Activated CD4-positive, alpha-beta T cell treated with anti-CD3 and anti-CD28 coated beads, Interleukin-2, amount 50 U/mL, for 16 hours (primary cell): ENCODE data around the gene CFLAR.
"Not testable (repeated sequence)": the region's sequence is repeated elsewhere in the genome, so short reads cannot be mapped to it uniquely, and the experiment has no call there.

Experiments used
- DNase-seq: peaks from one replicate; pipeline ENCODE4 v3.0.0-alpha.2; 2020

CFLAR gene

GRCh38 chr2:201116115-201116958, at the start of gene CFLAR:
CFLAR (plus strand) TSS chr2:201116164; CDS start chr2:201129866, 13,702 bp downstream.
- peak; percentile 90 for DNase-seq

GRCh38 chr2:201070948-201071478, 45.0 kb upstream of the CFLAR start:
- peak; percentile 14 for DNase-seq

GRCh38 chr2:201071479-201072200, 44.3 kb upstream of the CFLAR start, which contains the start of the genes HYCC2 and NDUFB3:
HYCC2 (minus strand) TSS chr2:201071671; CDS start chr2:201024009, 47,662 bp downstream.
NDUFB3 (plus strand) TSS chr2:201072001; CDS start chr2:201078883, 6,882 bp downstream.
- peak; percentile 96 for DNase-seq

- DNase-seq: no peak
These were observed 43.8 kb upstream of the CFLAR start for GRCh38 chr2:201072201-201072530.

GRCh38 chr2:201073071-201073470, 42.9 kb upstream of the CFLAR start:
- no peak for DNase-seq

GRCh38 chr2:201074996-201075395, 41.0 kb upstream of the CFLAR start:
- no peak for DNase-seq

- DNase-seq: no peak
These were observed 31.1 kb upstream of the CFLAR start for GRCh38 chr2:201084863-201085262.

DNA sequence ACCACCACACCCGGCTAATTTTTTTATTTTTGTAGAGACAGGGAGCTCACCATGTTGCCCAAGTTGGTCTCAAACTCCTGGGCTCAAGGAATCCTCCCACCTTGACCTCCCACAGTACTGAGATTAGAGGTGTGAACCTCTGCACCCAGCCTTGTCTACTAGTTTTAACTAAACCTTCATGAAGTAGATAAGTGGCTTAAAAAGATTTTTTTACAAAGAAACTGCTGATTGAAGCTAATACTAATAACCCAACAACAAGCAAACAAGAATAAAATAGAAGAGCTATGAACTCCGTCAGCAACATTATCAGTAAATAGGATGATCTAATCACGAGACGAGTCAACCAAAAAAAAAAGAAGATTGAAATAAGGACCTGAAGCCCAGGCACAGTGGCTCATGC, 25.4 kb upstream of the CFLAR start:
- DNase-seq: no peak

- no peak for DNase-seq
These were observed 22.4 kb upstream of the CFLAR start for GRCh38 chr2:201093573-201093972.

- DNase-seq: no peak
These were observed 15.5 kb upstream of the CFLAR start for GRCh38 chr2:201100497-201100896.

GRCh38 chr2:201105759-201106158, 10.2 kb upstream of the CFLAR start:
- DNase-seq: no peak

DNA sequence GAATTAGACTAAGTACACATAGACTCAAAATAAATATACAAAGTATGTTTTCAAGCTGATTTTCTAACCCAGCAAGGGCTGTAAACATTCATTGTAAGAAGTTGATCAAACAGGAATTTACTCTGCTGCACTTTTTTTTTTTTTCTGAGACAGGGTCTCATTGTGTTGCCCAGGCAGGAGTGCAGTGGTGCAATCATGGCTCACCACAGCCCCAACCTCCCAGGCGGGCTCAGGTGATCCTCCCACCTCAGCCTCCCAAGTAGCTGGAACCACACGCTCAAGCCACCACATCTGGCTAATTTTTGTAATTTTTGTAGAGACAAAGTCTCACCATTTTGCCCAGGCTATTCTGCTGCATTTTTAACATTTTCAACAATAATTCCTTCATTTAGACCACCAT, 8.3 kb upstream of the CFLAR start:
- no peak for DNase-seq

- no peak for DNase-seq
These were observed 7.6 kb upstream of the CFLAR start for GRCh38 chr2:201108341-201108740.

DNA sequence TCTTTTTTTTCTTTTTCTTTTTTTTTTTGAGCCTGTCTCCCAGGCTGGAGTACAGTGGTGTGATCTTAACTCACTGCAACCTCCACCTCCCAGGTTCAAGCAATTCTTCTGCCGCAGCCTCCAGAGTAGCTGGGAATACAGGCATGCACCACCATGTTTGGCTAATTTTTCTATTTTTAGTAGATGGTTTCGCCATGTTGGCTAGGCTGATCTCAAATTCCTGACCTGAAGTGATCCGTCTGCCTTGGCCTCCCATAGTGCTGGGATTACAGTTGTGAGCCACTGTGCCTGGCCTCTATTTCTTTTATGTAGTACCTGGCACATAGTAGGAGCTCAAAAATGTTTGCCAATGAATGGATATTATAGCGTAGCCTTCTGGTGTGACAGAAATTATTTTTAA, 6.8 kb upstream of the CFLAR start:
- no peak for DNase-seq

GRCh38 chr2:201110615-201111014, 5.3 kb upstream of the CFLAR start:
- no peak for DNase-seq

DNA sequence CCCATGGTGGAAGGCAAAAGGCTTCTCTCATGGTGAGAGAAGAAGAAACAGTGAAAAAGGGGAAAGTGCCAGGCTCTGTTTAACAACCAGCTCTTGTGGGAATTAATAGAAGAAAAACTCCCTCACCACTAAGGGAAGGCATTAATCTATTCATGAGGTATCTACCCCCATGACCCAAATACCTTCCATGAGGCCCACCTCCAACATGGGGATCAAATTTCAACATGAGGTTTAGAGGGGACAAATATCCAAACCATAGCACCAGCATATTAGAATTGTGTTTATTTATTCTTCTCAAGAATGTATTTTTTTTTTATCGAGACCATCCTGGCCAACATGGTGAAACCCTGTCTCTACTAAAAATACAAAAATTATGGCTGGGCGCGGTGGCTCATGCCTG, 4.9 kb upstream of the CFLAR start:
- no peak for DNase-seq

DNA sequence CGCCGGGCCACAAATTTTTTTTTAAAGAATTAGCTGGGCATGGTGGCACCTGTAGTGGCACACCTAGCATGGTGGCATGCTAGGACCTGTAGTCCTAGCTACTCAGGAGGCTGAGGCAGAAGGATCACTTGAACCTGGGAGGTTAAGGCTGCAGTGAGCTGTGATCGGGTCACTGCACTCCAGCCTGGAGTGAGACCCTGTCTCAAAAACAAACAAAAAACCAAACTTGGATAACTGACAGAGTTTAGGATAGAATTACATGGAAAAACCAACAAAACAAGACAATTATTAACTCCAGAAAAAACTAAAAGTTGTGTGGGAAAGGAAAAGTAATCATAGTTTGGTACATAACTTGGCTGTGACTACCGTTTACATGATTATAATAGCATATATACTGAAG, 1.6 kb upstream of the CFLAR start:
- DNase-seq: no peak

DNA sequence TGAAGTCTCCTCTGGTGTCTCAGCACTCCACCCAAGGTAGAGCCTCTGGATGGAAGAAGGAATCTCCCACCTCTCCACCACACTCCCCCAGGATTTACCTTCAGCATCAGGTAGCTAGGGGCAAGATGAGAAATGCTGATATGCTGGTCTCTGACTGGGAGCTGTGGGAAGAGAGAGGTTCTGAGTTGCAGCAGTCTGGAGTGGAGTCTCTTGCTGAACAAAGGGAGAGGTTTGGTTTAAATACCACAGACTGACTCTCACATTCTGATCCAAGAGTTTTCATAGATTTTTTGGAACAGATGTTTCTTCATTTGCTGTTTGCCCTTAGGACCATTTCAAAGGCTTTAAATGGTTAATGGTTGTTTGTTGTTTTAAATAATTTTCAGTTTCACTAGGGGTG, 1.1 kb upstream of the CFLAR start:
- no peak for DNase-seq

DNA sequence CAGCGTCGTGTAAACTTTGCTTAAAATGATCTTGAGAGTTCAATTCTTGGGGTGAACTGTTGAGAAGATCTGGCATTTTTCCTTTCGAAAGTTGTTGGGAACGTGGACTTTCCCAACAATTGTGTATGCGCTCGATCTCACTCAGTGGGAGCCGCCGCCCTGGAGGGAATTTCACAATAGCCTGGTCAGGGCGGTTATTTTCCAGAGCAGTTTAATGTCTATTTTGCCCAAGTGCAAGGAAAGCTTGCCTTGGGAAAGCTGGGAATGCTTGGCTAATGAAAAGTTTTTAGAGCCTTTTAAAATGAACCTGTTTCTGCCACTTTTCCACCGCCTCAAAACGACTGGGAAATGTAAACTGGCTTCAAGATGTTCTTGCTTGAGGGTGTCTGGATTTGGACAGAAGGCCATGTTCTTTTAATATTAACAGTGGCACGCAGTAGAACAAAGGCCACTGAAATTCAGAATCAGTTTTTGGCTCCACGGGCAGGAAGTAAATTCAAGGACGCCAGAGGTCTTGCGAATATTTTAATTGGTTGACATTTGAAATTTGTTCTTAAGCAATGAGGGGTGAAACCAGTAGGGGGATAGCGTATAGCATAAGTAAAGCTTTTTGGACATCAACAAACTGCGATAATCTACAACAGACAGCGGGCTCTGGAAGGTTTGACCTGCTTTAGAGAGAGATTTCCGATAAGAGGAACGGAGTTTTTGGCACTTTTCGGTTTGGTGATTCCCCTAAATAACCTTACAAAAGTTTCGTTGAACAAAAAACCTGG, 1.2 kb downstream of the CFLAR start:
- peak; percentile 86 for DNase-seq

DNA sequence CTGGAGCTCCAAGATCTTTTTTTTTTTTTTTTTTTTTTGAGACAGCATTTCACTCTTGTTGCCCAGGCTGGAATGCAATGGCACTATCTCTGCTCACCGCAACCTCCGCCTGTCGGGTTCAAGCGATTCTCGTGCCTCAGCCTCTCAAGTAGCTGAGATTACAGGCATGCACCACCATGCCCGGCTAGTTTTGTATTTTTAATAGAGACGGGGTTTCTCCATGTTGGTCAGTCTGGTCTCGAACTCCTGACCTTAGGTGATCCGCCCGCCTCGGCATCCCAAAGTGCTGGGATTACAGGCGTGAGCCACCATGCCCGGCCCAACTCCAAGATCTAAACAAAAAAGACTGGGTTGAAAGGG, 1.8 kb downstream of the CFLAR start:
- DNase-seq: not testable (repeated sequence)

DNA sequence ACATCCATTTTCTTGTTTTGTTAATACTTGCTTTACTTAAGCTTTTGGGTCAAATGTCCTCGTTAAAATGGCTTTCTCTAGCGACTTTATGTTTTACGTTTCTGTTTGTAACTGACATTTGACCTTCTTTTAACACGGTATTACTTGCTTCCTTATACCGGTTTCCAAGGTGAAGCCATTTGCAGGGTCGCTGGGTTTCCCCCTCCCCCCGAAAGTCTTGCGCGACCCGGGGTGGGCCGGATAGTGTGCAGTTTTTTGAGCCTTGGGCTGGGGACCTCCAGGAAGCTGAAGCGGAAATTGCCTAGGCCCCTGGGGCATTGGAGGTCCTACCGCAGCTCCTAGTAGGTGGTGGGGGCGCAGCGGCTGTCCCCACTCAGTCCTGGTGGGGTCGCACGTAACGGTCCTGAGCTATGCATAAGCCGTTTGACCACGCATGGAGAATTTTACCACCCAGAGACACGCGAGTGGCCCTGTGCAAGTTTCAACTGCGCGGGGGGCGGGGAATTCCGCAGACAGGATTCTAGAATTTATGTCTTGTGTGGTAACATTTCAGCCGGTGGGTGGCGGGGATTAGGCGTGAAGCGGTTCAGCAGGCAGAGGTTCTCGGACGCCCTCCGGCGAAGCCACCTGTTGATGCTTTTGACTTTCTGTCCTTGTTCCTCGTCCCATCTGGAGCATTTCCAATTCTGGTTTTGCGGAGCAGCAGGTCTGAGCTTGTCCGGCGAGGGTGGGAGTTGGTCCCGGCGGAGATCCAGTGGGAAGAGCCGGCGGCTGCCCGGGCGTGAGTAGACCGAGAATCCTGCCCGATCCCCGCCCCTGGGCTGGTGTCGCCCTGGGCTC, 2.4 kb downstream of the CFLAR start:
- peak; percentile 91 for DNase-seq
